Measurements from ENCODE around the gene KIF6.

GRCh38 chr6:39700362-39700761, 24.8 kb downstream of the KIF6 start:
- TF ChIP-seq CTCF (IDR thresholded peaks at IDR 0.05; ENCODE audit: insufficient read depth, low read length, poor library complexity, severe bottlenecking): no peak
- no peak for TF ChIP-seq EZH2phosphoT487 (conservative IDR thresholded peaks at IDR 0.05; ENCODE audit: low read length)
